HepG2 (cell line): ENCODE data around the gene GPR158.

Experiments
- ARHGAP35 ChIP-seq: sonication (generic); formaldehyde crosslinking; IDR thresholded peaks from 2 replicates; pipeline ENCODE4 v1.9.0; 2022; ENCODE audit warnings: mild to moderate bottlenecking, inconsistent platforms, moderate library complexity, missing genetic modification reagents, borderline replicate concordance
- ATF7-NPFF ChIP-seq: sonication (generic); formaldehyde crosslinking; IDR thresholded peaks from 2 replicates; pipeline ENCODE4 v1.8.1; 2023; ENCODE audit warnings: mild to moderate bottlenecking, low read depth, missing genetic modification reagents, moderate library complexity
- ESRRA ChIP-seq: sonication (generic); formaldehyde crosslinking; IDR thresholded peaks from 2 replicates; pipeline ENCODE4 v1.5.1; 2020; ENCODE audit warnings: mild to moderate bottlenecking, low read depth, missing genetic modification reagents
- ETV6 ChIP-seq: sonication (generic); formaldehyde crosslinking; conservative IDR thresholded peaks from 2 replicates; pipeline ENCODE4 v1.4.0; 2020; ENCODE audit warnings: missing genetic modification reagents
- MAFK ChIP-seq, 2 experiments: IDR thresholded peaks in 1 of 2; conservative IDR thresholded peaks in 1 of 2; 2 replicates each; pipeline ENCODE4 v1.6.1; 2011; ENCODE audit warnings: improper control_type of control experiment in 2 of 2, low read length in 2 of 2
- NR1H2 ChIP-seq: sonication (generic); formaldehyde crosslinking; IDR thresholded peaks from 2 replicates; pipeline ENCODE4 v1.8.1; 2022; ENCODE audit warnings: low read depth, missing genetic modification reagents, borderline replicate concordance
- PRPF4 ChIP-seq: fragments of 200-400 bp; formaldehyde crosslinking; IDR thresholded peaks from 2 replicates; pipeline ENCODE4 v1.6.1; 2016; ENCODE audit warnings: low read length, low read depth; ENCODE audit not compliant: poor library complexity, severe bottlenecking
- TAF15 ChIP-seq: fragments of 200-400 bp; formaldehyde crosslinking; IDR thresholded peaks from one replicate; pipeline ENCODE4 v1.6.1; 2018; ENCODE audit warnings: mild to moderate bottlenecking, low read depth, low read length; ENCODE audit not compliant: poor library complexity, severe bottlenecking
- ZNF879 ChIP-seq: sonication (generic); formaldehyde crosslinking; IDR thresholded peaks from 2 replicates; pipeline ENCODE4 v1.8.1; 2023; ENCODE audit warnings: missing genetic modification reagents
- ZSCAN30 ChIP-seq: sonication (generic); formaldehyde crosslinking; IDR thresholded peaks from 2 replicates; pipeline ENCODE4 v1.5.0; 2020; ENCODE audit warnings: mild to moderate bottlenecking, missing genetic modification reagents
- TF ChIP-seq, protein P1 (sequence below): sonication (generic); formaldehyde crosslinking; IDR thresholded peaks from 2 replicates; pipeline ENCODE4 v1.5.0; 2020; ENCODE audit warnings: mild to moderate bottlenecking, missing genetic modification reagents, moderate library complexity

DNA sequence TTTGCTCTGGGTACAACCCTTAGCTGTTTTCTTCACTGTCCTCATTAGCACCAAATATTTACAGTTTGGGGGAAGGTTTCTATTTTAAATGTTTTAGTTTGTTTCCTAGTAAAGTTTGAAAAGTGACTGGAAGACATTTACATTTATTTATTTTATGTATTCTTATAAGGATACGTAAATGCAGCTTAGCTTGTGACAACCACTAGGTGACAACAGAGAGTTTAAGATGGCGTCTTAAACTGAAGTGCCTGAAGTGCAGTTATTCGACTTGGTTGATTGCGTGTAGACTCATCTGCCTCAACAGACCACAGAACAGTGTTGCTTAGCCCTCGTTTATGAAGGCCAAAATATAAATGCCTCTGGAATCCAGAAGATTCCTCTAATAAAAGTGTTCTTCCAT lies 381.1 kb downstream of the GPR158 start:
- TF ChIP-seq ESRRA (CRISPR knock-in tag) (no peak), PRPF4 (no peak), ARHGAP35 (CRISPR knock-in tag) (no peak), NR1H2 (CRISPR knock-in tag) (no peak), TAF15 (no peak), ZSCAN30 (CRISPR knock-in tag) (no peak), ATF7-NPFF (CRISPR knock-in tag) (no peak), ZNF879 (no peak), ETV6 (CRISPR knock-in tag) (no peak), MAFK (conservative IDR thresholded peaks at IDR 0.05 in 1 of 2, IDR thresholded peaks at IDR 0.05 in 1 of 2; ENCODE audit: low read length in 2 of 2) (no peak)
- TF ChIP-seq, protein P1, sequence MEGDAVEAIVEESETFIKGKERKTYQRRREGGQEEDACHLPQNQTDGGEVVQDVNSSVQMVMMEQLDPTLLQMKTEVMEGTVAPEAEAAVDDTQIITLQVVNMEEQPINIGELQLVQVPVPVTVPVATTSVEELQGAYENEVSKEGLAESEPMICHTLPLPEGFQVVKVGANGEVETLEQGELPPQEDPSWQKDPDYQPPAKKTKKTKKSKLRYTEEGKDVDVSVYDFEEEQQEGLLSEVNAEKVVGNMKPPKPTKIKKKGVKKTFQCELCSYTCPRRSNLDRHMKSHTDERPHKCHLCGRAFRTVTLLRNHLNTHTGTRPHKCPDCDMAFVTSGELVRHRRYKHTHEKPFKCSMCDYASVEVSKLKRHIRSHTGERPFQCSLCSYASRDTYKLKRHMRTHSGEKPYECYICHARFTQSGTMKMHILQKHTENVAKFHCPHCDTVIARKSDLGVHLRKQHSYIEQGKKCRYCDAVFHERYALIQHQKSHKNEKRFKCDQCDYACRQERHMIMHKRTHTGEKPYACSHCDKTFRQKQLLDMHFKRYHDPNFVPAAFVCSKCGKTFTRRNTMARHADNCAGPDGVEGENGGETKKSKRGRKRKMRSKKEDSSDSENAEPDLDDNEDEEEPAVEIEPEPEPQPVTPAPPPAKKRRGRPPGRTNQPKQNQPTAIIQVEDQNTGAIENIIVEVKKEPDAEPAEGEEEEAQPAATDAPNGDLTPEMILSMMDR (CRISPR knock-in tag) = no peak
